Osteocyte (in vitro differentiated cells): ENCODE results near the gene PLBD2. TPM values are rescaled to one million over a fixed set of nuclear protein-coding genes. Genes with fewer than 3 reads are reported as not detected.
"Not testable (repeated sequence)": the region's sequence is repeated elsewhere in the genome, so short reads cannot be mapped to it uniquely, and the experiment has no call there.

Experiments used
- DNase-seq: peaks from one replicate; pipeline ENCODE4 v3.0.0; 2021; ENCODE audit warnings: mixed read lengths; ENCODE audit not compliant: unreplicated experiment; ENCODE audit errors: extremely low spot score
- H3K27ac Mint-ChIP-seq: one replicate; pipeline ENCODE4 v1.8.0; 2021; ENCODE audit warnings: mild to moderate bottlenecking, mixed read lengths; ENCODE audit not compliant: unreplicated experiment
- H3K27me3 Mint-ChIP-seq: one replicate; pipeline ENCODE4 v1.8.0; 2021; ENCODE audit warnings: mixed read lengths; ENCODE audit not compliant: unreplicated experiment
- H3K36me3 Mint-ChIP-seq: one replicate; pipeline ENCODE4 v1.8.0; 2021; ENCODE audit warnings: mixed read lengths; ENCODE audit not compliant: unreplicated experiment
- H3K4me1 Mint-ChIP-seq: one replicate; pipeline ENCODE4 v1.8.0; 2021; ENCODE audit warnings: mixed read lengths; ENCODE audit not compliant: unreplicated experiment
- H3K4me3 Mint-ChIP-seq: one replicate; pipeline ENCODE4 v1.8.0; 2021; ENCODE audit warnings: mild to moderate bottlenecking, moderate library complexity, mixed read lengths; ENCODE audit not compliant: unreplicated experiment
- H3K9me3 Mint-ChIP-seq: one replicate; pipeline ENCODE4 v1.8.0; 2021; ENCODE audit warnings: mixed read lengths; ENCODE audit not compliant: unreplicated experiment
- total RNA-seq: library from RNA; stranded (reverse); gene quantifications from 2 replicates; pipeline ENCODE4 v1.2.1, GENCODE V29; 2021
- TF ChIP-seq, protein P1 (sequence below): fragments of 200-600 bp; sonication (generic); IDR thresholded peaks from 2 replicates; pipeline ENCODE4 v1.5.0; 2021; ENCODE audit warnings: antibody characterized with exemption, mild to moderate bottlenecking, moderate library complexity

The PLBD2 gene
- total RNA-seq, 1 donor from 2014 or later, result 103 TPM

DNA sequence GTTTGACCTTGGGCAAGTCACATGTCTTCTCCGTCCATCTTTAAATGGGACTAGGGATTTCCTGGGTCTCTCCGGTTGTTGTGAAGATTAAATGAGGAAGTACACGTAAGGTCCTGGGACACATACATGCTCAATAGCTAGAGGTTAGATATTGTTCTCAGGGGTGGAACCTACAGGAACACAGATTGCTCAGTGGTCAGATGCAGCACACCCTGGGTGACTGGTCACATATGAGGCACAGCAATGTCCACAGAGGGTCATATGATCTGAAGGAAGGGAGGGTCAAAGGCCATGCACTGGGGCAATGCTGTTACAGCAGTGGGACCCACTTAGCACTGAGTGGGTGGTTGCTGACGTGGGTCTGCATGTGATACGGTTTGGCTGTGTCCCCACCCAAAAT is 12.0 kb upstream of the PLBD2 start:
- Mint-ChIP-seq H3K27me3 (peaks cover 4% of the 10 kb centered on the region), H3K4me1 (no peaks in the 10 kb centered on the region), H3K4me3 (no peak overlapping the region), H3K9me3 (no peaks in the 10 kb centered on the region), H3K36me3 (no peaks in the 10 kb centered on the region), H3K27ac (no peak overlapping the region)
- no peak for DNase-seq
- TF ChIP-seq, protein P1, sequence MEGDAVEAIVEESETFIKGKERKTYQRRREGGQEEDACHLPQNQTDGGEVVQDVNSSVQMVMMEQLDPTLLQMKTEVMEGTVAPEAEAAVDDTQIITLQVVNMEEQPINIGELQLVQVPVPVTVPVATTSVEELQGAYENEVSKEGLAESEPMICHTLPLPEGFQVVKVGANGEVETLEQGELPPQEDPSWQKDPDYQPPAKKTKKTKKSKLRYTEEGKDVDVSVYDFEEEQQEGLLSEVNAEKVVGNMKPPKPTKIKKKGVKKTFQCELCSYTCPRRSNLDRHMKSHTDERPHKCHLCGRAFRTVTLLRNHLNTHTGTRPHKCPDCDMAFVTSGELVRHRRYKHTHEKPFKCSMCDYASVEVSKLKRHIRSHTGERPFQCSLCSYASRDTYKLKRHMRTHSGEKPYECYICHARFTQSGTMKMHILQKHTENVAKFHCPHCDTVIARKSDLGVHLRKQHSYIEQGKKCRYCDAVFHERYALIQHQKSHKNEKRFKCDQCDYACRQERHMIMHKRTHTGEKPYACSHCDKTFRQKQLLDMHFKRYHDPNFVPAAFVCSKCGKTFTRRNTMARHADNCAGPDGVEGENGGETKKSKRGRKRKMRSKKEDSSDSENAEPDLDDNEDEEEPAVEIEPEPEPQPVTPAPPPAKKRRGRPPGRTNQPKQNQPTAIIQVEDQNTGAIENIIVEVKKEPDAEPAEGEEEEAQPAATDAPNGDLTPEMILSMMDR, result no peak

DNA sequence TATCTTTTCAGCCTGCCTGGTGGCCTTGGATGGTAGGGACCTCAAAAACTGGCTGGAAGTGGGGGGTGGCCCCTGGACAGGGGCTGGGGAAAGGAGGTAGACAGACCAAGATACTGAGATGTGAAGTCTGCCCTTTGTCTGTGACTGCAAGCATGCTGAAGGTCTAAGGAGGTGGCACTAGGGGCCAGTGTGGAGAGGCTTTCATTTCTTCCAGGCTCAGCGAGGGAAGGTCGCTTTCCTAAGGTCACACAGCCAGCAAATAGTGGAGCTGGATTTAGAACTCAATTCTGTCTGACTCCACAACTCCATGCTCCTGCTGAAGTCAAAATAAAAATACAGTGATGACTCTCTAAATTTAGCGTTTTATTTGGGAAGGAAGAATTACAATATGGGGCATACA is 11.3 kb upstream of the PLBD2 start:
- Mint-ChIP-seq H3K27ac (no peak overlapping the region), H3K9me3 (no peaks in the 10 kb centered on the region), H3K36me3 (no peaks in the 10 kb centered on the region), H3K27me3 (peaks cover 2% of the 10 kb centered on the region), H3K4me3 (no peak overlapping the region), H3K4me1 (no peaks in the 10 kb centered on the region)
- TF ChIP-seq, protein P1, result no peak
- no peak for DNase-seq

DNA sequence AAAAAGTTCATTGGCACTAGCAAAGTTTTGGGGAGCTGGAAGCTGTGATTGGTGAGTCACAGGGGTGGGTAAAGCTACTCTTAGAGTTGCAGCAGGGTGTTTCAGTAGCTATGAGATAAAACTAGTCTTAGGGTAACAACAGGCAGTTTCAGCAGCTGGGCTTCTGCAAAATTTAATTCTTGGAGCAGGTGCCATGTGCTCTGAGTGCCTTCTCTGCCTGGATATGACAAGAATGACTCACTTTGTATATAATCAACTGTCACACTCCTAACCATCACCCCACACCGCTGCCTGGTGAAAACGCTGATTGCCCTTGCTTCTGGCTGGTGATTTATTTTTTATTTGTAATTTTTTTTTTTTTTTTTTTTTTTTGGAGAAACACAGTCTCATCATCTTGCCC is 10.5 kb upstream of the PLBD2 start:
- Mint-ChIP-seq H3K27ac (no peak overlapping the region), H3K27me3 (peaks cover 4% of the 10 kb centered on the region), H3K9me3 (no peaks in the 10 kb centered on the region), H3K4me3 (no peak overlapping the region), H3K4me1 (no peaks in the 10 kb centered on the region), H3K36me3 (no peaks in the 10 kb centered on the region)
- no peak for DNase-seq
- TF ChIP-seq, protein P1, result no peak

DNA sequence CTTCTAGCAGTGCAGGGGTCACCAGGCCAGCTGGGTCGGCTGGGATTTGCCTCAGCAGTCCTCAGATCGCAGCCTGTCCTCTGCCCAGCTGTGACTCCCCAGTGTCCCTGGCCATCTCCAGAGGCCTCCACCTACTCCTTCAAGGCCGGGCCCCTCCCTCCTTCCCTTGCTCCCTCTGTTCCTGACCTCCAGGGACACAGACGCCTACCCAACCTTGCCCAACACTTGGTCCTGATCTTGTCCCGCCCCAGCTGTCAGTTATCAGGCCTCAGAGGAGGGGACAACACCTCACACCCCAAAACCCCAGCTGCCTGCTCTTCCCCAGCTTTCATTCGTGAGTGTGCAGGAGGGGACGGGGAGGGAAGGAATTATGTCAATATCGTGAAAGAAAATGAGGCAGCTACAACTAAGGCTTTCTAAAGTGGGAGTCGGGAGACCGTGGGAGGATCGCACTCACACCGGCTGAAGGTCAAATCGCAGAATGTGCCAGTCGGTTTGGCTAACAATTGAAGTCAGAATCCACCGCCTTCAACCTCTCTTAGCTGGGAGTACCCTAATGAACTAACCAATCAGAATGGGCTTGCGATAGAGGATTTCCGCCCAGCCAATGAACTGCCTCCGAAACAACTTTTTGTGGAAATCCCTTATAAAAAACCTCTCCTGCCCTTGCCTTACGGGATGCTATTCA is 9.4 kb upstream of the PLBD2 start:
- no peaks in the 10 kb centered on the region for H3K4me1 Mint-ChIP-seq
- no peaks in the 10 kb centered on the region for H3K36me3 Mint-ChIP-seq
- H3K9me3 Mint-ChIP-seq, result no peaks in the 10 kb centered on the region

DNA sequence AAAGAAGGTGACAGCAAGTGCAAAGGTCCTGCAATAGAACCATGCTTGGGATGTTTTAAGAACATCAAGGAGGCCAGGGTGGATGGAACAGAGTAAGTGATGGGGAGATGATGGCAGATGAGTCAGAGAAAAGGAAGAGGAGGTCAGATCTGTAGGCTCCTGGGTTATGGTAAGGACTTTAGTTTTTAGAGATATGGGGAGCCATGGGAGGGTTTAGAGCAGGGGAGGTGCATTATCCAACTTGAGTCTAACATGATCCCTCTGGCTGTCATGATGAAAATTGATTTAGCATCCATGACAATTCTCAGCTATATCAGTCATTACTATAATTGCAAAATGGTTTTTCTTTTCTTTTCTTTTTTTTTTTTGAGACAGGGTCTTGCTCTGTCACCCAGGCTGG is 7.3 kb upstream of the PLBD2 start:
- Mint-ChIP-seq H3K27ac (no peak overlapping the region), H3K9me3 (no peaks in the 10 kb centered on the region), H3K27me3 (peaks cover 7% of the 10 kb centered on the region), H3K4me1 (no peaks in the 10 kb centered on the region), H3K4me3 (no peak overlapping the region), H3K36me3 (no peaks in the 10 kb centered on the region)
- TF ChIP-seq, protein P1, result no peak
- DNase-seq, result no peak

More for the DNA sequence above, 9.4 kb upstream of the PLBD2 start:
- DNase-seq, result no peak
- Mint-ChIP-seq H3K4me3 (no peak overlapping the region), H3K27ac (no peak overlapping the region), H3K27me3 (peaks cover 7% of the 10 kb centered on the region)
- TF ChIP-seq, protein P1, result no peak

DNA sequence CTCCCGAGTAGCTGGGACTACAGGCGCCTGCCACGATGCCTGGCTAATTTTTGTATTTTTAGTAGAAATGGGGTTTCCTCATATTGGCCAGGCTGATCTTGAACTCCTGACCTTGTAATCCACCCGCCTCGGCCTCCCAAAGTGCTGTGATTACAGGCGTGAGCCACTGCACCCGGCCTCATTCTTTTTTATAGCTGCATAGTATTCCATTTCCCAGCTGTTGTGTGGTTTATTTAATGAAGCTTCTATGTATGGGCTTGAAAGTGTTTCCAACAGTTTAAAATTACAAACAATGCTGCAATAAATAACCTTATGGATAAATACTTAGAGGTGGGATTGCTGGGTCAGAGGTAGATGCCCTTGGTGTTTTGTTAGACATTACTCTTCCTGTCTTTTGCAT is 4.2 kb upstream of the PLBD2 start:
- not testable (repeated sequence) for H3K9me3 Mint-ChIP-seq, H3K36me3 Mint-ChIP-seq, H3K4me3 Mint-ChIP-seq, H3K27me3 Mint-ChIP-seq, DNase-seq, H3K4me1 Mint-ChIP-seq, H3K27ac Mint-ChIP-seq
